SW 1271 (cell line): ENCODE data around the gene IGFBP2.

ENCODE experiments used
- DNase-seq, 2 experiments: peaks; one replicate each; lab custom pipeline; 2025; lab: John Stamatoyannopoulos, UW

IGFBP2 gene

DNA sequence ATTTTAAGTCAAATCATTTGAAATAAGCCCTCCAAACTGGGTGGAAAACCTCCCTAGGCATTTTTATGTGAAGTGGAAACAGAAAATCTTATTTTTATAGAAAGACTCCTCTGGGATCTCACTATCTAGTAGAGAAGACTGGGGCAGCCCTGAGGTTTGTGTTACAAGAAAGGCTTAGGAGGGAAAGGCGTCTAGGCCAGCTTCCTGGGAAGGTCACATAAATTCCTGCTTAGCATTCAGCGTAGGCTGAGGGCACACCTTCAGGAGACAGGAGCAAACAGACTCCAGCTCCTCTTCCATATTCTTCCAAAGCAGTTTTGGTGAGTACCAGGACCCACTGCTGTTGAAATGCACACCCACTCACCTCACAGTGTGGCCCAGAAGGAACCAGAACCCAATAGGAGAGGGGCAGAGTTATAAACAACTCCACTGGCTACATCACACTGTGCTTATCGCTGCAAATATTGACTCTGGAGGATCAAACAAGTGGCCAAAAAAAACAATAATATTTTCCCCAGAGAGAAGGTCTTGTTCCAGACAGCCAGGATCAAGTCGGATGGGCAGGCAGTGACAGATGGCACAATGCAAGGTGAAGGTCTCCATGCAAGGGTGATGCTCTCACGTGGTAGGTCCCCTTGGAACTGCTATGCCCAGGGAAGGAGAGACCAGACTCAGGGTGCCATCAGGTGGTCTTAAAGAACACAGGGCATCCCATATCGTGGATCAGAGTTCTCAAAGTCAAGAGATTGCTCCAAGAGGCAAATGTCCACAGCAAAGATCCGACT is 17.7 kb upstream of the IGFBP2 start:
- DNase-seq: no peak

DNA sequence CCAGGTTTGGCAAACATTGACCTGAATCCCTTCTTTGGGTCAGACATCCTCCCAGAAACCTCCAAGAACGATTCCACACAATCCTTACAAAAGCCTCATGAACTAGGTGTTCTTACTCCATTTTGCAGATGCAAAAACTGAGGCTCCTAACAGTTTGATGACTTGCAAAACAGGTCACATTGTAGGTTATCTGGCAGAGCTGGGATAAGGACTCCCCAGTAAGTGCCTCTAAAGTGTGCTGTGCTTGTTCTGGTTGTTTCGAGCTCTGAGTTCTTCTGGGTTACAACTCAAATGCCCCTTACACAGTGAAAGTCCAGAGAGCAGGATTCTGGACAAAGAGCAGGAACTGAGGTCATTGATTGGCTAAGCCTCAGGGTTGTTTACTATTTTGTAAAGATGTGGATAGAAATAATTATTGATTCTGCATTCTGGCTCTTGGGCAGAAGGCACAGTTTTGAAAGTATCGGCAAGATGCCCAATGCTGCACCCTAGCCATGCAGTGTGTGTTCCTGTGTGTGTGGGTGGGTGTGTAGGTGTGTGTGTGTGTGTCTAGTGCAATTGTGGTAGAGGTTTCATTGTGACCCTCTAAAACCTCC is 17.0 kb upstream of the IGFBP2 start:
- DNase-seq: no peak

DNA sequence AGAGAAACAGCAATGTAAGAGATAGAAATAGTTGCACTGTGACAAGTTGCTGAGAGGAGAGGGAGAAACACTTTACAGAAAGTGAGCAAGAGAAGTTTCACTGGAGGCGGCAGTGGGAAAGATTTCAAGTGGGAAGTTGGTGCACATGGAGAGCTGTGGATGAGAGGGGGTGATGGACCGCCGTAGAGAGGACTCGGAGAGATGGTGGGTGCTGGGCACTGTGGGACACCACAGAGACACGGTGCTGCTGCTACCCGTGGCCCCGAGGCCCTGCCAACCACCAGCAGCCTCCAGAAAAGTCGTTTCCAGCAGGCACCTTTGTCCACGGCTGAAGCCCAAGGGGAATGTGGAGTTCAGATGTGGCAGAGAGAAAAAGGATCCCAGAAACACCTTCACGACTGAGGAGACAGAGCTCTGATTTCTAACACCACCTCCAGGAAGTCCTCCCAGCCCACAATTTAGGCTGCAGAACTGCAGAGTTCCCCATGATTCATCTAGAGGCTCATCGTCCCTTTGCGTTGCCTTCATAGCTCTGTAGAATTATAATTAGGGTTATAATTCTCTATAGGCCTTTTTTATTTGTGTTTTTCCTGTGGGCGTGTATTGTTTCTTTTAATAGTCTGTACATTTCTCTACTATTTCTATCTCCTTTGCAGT is 15.9 kb upstream of the IGFBP2 start:
- no peak for DNase-seq

DNA sequence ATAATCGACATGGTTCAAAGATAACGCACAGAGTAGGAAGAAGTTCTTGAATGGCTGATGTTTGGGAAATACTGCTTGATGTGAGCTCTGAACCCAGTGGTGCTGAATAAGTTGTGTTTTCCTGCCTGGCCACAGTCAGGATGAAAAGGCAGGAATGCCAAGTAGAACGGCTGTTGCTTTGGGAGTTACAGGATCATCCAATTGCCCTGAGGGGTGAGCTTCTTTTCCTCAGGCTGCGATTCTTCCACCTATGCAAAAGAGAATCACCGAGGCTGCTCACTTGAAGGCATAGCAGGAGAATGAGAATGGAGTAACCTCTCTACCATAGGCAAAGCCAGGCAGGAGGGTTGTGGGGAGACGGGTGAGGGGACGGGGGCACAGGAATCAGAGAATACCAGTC is 14.4 kb upstream of the IGFBP2 start:
- no peak for DNase-seq

DNA sequence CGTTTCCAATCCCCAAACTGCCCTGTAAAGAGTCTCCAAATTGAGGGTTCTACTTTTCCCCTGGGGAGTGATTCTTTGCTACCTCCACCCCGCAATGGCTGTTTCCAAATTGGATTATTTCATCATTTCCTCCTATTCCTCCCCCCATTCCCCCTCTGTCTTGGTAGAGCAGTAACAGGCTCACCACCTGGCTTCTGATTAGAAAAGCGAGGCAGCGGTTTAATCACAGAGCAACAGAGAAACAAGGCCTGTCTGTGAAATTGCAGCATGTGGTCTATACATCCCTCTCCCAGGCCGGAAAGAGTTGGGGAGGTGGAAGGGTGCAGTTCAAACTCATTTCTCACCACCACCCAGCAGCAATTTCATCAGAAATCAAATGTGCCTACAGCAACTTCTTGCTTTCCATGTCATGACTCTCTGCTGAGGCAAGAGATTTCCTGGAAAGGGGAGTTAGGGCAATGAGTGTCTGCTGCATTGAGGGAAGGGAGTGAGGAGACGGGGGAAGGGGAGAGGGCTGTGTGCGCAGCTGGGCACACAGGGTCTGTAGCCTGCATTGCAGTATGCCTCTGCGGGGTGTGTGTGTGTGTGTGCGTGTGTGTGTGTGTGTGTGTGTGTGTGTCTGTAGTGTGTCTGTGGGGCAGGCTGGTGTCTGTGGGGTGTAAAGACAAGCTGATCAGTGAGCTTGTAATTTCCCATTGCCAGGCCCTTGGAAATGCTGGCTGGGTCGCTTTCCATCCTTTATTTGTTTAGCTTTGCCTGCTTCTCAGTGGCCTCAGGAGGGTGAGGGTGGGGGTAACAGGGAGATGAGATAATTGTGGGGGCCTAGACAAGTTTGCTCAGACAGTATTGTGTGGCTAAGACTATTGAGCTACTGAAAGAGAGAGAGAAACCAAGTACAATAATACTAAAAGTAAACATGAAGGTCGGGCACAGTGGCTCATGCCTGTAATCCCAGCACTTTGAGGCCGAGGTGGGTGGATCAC is 13.5 kb upstream of the IGFBP2 start:
- no peak for DNase-seq

DNA sequence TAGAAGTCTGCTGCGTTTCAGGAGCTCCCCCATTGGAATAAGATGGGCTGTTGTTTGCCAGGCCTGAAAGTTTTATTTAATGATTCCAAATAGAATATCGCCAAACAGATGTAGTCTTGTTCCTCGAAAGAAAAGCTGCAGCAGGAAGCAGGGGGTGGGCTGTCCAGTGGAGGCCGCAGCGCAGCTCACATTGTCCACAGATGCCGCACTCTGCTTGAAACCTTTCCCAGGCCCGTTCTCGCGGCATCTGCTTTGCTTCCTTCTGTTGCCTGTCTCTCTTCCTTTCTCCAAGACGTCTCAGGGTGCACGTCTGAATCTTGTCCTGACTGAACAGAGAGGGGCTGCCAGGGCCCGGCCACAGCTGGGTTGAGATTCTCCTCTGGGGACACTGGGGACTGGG is 12.4 kb upstream of the IGFBP2 start:
- no peak for DNase-seq

DNA sequence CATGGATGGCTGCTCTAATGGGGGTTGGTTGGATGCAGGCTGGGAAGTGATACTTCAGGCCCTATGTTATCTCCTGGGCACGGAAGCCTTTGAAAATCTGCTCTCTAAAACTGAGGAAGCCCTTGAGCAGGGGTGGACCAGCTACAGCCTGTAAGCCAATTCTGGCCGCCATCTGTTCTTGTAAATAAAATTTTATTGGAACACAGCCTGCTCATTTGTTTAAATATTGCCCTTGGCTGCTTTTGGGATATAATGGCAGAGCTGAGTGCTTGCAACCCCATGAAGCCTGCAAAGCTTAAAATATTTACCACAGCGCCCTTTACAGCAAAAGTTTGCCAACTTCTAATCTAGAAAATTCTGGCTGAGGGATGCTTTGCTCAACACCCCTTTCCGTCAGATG is 11.9 kb upstream of the IGFBP2 start:
- DNase-seq: no peak

DNA sequence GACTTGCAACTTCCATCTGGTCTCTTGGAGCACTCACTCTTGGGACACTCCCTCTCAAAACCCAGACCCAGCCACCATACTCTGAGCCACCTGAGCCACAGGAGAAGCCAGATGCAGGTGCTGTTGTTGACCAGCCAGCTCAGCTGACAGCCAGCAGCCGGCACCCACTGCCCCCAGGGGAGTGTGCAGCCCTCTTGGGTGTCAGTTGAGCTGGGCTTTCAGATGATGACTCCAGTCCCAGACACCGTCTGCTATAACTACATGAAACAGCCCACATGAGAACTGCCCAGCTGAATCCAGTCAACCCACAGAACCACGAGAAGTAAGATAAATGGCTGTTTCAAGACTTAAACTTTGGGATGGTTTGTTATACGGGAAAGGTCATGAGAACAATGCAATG is 10.7 kb upstream of the IGFBP2 start:
- DNase-seq: no peak

DNA sequence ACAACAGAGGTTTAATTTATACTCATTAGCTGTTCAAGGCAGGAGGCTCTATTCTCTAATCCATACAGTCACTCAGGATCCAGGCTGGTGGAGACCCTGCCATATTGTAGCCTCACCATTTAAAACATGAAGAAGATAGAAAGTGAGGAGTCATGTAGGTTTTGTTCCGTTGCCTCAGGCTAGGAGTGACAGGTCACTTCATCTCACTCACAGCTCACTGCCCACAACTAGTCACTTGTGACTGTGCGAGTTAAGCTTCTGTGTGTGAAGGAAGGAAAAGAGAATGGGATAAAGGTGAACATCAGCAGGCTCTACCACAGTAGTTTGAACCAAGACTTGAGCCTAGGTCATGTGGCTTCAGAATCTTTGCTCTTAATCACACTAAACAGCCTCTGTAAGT is 9.0 kb upstream of the IGFBP2 start:
- DNase-seq: no peak

DNA sequence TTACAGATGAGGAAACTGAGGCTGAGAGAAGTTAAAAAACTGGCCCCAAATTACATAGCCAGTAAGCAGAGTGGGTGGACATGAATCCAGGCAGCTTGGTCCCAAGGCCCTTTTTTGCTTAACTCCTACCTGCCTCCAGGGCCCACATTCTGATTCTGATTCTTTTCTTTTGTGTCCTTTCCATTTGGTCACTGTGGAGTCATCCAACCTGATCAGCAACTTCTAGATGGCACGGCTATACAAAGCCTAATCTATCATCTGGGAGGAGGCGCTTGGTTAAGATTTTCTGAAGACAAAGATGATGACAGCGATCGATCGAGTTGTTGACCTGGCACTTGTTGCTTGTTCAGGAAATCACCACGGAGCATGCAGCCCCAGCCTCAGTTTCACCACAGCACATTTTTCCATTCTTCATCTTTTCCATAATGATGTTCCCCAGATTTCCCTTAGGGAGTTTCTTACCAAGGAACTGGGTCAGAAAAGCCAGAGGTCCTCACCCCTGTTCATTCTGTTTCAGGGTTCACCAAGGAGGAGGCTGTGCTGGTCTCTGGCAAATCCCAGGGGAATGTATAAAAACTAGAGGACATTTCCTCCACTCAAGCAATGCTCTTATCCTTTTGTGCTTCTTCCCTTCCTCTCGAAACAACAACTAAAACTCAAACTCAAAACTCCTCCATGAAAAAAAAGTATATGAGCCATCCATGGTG is 6.9 kb upstream of the IGFBP2 start:
- DNase-seq: no peak

DNA sequence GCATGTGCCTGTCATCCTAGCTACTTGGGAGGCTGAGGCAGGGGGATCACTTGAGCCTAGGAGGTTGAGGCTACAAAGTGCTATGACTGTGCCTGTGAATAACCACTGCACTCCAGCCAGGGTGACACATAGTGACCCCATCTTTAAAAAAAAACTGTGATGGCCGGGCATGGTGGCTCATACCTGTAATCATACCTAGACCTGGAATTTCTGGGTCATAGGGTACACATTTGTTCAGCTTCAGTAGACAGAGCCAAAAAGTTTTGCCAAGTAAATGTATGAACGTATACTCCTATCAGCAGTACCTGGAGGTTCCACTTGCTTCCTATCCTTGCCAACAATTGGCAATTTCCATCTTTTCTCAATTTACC is 6.4 kb upstream of the IGFBP2 start:
- DNase-seq: no peak

DNA sequence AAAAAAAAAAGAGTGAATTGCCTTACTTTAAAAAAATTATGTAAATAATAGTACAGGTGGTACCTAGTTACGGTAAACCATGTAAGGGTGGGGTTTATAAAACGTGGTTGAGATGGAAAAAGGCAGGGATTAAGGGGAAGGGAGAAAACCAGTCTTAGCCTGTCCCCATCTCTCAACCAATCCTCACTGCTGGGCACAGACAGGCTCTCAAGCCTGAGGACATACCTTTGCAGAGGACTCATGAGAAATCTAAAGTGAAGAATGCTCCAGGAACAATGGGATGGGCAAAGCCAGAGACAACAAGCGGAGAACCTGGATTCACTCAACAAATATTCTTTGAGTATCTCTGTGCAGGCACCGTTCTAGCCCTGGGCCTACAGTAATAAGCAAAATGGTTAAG is 3.4 kb upstream of the IGFBP2 start:
- DNase-seq: no peak

DNA sequence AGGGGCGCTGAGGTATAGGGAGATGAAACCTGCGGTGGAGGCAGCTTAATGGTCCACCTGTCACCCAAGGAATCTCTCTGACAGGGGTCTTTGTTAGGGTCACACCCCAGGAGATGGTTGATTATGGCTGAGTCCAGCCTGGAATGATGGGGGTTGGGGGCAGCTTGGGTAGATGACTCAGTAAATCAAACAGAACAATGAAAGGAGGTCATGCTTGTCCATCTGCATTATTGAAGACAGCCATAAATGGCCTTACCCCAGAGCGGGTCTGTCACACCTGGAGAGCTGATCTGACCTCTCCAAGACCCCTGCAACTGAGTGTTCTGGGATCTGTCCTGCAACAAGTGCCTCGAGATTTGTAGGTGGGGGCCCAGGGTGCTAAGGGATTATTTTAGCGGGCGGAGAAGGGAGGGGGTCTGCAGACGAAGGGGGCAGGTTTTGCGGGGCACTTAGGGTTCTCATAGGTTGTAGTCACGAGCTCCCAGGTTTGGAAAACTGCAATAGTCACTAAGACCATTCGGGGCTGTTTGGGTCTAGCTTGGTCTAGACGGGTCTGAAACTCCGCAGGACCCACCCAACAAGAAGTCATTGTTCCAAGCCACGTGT is 771 bp upstream of the IGFBP2 start:
- no peak for DNase-seq

DNA sequence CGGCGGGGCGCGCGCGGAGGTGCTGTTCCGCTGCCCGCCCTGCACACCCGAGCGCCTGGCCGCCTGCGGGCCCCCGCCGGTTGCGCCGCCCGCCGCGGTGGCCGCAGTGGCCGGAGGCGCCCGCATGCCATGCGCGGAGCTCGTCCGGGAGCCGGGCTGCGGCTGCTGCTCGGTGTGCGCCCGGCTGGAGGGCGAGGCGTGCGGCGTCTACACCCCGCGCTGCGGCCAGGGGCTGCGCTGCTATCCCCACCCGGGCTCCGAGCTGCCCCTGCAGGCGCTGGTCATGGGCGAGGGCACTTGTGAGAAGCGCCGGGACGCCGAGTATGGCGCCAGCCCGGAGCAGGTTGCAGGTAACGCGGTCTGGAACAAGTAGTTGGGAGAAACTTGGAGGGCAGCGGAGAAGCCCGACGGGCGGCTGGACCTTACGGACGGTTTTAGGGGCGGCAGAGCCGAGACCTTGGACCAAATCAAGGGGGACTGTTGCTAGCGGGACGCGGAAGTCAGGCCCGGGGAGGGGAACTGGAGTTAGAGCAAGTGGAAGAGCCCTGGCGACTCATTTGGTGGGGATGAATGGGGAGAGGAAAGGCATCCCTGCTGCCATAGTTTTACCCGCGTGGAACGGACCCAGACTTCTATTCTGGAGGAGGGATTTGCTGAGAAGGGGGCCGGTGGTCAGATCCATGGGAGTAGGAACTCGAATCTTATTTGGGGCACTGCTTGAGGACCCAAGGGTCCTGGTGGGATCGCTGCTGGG is 573 bp downstream of the IGFBP2 start:
- peak in 1 of 2 experiments; percentile 22 for DNase-seq

DNA sequence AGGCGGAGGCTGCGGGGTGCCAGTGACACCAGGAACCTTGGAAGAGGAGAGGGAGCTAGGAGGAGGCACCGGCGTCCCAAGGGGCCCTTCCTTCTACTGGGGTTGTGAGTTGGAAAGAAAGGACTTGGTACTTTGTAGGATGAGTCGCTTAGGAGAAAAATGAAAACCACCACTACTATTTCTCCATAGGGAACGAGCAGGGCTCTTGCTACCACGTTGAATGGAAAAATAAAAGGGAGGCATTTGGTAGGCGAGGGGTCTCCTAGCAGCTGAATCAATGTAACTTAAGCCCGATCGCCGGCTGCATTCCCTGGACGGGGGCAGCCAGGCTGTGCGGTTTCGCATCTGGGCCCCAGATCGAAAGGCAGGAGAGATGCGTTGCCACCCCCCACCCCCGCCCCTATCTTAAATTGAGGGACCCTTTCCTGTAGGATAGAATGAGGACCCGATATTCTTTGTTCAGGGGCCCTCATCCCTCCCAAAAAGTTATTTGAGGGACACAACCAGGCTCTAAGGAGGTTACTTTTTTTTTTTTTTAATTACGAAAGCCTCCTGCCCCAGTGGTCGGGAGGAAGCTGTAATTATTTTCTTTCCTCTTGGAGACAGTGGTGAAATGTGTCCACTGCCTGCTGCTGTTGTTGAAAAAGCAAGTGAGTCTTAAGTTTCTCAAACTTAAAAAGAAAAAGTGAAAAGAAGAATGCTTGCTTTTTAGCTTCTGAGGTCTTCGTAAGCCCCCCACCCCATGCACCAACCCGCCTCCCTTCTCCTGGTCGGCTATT is 1.3 kb downstream of the IGFBP2 start:
- DNase-seq: no peak

DNA sequence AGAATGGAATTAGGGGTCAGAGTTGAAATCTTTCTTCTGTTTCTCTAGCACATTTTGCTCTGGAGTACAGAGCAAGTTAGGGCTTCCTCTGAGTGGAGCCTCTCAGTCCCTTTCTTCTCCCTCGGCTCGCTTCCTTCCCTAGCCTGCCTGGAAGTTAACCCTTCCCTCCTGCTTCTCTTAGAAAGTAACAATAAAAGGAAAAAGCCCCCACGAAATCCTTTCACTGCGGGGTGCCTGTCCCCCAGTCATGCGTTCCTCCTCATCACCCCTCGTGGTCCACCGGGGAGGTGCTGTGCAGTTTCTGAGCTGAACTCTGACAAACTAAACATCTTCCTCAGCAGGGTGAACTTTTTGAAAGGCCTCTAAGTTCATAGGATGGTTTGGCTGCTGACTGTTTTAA is 2.0 kb downstream of the IGFBP2 start:
- no peak for DNase-seq

DNA sequence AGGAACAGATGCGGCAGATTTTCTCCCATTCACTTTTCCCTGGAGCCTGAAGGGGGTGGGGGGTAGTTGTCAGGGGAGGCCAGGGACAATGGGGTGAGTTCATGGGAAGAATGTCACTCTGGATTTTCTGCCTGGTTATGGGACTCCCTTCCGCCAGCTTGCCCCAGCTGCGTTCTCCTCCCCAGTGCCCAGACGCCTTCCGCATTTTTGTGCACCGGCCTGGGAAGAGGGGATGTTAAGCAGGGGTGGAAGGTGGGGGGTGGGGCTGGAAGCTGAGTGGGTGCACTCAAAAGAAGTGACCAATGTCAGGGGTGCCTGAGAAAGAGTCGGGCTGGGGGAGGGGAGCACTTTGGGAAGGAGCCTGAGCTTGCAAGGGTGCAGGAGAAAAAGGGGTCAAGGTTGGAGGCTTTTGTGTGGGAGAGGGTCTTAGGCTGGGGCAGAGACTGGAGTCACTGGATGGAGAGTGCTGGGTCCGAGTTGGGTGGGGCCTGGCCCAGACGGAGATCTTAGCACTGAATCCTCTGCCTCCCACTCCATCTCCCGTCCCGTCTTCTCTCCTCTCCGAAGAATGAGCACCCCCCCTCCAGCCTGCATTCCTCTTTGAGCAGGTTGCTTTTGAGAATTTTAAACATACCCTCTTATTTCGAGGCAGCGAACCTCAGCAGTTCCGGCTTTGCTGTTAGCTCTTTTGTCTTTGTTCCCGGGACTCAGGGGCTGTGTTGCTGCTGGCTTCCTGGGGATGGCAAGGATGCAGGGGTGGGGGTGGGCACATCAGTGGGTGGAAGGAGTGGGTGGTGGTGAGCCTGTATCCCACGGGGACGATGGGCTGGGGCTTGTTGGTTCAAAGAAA is 2.7 kb downstream of the IGFBP2 start:
- no peak for DNase-seq

DNA sequence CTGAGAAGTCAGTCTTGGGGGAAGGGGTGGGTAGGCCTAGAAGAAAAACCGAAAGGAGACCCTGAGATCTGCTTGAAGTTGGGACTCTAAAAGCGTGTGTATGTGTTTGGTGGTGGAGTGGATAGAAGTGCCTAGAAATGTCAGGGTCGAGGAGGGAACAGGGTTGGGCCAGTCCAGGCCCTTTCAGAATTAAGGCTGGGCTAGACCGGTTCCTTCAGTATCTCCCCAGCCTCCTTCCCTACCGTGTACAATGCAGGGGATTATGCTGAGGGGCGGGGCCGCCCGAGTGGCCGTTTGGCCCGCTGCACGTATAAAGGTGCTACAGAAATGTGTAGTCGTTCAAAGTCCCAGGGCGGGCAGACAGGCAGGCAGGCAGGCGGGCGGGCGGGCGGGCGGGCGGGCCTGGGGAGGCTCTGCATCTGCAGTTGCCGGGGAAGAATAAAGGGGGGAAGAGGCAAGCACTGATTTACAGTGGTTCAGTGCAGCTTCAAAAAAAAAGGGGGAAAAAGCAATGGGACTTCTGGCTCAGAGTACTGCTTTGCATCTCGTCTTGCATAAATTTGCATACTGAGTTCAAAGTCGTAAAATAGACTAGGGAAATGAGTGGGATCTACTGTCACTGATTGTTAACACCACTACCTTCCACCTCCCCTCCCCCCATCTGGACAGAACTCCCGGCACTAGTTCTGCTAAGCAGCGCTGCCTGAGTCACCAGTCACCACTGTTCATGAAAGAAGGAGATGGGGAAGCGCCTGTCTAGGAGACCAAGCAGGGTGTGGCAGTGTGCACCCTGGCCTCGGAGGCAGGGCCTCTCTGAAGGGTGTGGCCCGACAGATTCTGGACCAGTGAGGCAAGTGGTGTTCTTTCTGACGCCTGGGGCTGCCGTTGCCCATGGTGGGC is 3.6 kb downstream of the IGFBP2 start:
- no peak for DNase-seq
